GM06990 (cell line): ENCODE data around the gene BRPF3.
"Not testable (repeated sequence)": the region's sequence is repeated elsewhere in the genome, so short reads cannot be mapped to it uniquely, and the experiment has no call there.

Experiments used
- DNase-seq: peaks from one replicate; pipeline ENCODE4 v3.0.0-alpha.2; 2011; ENCODE audit not compliant: insufficient read length; ENCODE audit errors: extremely low read depth
- H3K27me3 ChIP-seq: replicated peaks from 2 replicates; pipeline ENCODE4 v1.6.0; 2011; ENCODE audit warnings: low read length; ENCODE audit not compliant: control insufficient read depth, insufficient read depth
- H3K36me3 ChIP-seq: 2 replicates; pipeline ENCODE4 v1.5.1; 2011; ENCODE audit warnings: low read length; ENCODE audit not compliant: control insufficient read depth, insufficient read depth
- H3K4me3 ChIP-seq: replicated peaks from 2 replicates; pipeline ENCODE4 v1.5.1; 2011; ENCODE audit warnings: low read depth, mild to moderate bottlenecking, control low read depth, low read length
- TF ChIP-seq, protein P1 (sequence below): IDR thresholded peaks from 2 replicates; pipeline ENCODE4 v1.5.1; 2011; ENCODE audit warnings: low read length, control low read depth, mild to moderate bottlenecking, inconsistent platforms; ENCODE audit not compliant: insufficient read depth, poor library complexity, severe bottlenecking

BRPF3 gene

DNA sequence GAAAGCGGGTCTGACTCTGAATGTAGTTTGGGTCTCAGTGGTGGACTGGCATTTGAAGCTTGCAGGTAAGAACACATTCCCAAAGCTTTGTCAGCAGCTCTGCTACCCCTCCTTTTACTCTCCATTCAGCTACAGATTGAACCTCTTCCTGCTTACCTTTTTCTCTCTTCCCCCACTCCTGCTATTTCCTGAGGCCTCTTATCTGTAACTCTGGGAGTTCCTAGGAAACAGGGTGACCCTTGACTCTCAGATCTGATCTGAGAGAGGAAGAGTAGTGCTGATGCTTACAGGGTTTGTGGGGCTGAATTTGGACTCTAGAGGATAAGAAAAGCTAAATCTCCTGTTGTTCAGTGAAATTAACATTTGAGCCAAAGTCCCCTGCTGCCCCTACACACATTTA lies 21.4 kb downstream of the BRPF3 start:
- peaks cover 9% of the 10 kb centered on the region for H3K36me3 ChIP-seq
- DNase-seq = no peak
- TF ChIP-seq, protein P1, sequence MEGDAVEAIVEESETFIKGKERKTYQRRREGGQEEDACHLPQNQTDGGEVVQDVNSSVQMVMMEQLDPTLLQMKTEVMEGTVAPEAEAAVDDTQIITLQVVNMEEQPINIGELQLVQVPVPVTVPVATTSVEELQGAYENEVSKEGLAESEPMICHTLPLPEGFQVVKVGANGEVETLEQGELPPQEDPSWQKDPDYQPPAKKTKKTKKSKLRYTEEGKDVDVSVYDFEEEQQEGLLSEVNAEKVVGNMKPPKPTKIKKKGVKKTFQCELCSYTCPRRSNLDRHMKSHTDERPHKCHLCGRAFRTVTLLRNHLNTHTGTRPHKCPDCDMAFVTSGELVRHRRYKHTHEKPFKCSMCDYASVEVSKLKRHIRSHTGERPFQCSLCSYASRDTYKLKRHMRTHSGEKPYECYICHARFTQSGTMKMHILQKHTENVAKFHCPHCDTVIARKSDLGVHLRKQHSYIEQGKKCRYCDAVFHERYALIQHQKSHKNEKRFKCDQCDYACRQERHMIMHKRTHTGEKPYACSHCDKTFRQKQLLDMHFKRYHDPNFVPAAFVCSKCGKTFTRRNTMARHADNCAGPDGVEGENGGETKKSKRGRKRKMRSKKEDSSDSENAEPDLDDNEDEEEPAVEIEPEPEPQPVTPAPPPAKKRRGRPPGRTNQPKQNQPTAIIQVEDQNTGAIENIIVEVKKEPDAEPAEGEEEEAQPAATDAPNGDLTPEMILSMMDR = no peak
- no peak overlapping the region for H3K4me3 ChIP-seq
- H3K27me3 ChIP-seq = no peaks in the 10 kb centered on the region

DNA sequence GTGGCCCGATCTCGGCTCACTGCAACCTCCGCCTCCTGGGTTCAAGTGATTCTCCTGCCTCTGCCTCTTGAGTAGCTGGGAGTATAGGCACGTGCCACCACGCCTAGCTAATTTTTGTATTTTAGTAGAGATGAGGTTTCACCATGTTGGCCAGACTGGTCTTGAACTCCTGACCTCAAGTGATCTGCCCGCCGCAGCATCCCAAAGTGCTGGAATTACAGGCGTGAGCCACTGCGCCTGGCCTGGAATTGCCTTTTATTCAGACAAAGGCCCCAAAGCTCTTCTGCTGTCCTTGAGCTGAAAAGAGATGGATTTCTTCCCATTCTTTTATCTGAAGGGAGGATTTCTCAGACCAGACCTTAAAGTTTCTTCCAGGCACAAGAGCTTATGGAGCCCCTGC lies 22.0 kb downstream of the BRPF3 start:
- not testable (repeated sequence) for DNase-seq, H3K27me3 ChIP-seq, H3K36me3 ChIP-seq, H3K4me3 ChIP-seq

DNA sequence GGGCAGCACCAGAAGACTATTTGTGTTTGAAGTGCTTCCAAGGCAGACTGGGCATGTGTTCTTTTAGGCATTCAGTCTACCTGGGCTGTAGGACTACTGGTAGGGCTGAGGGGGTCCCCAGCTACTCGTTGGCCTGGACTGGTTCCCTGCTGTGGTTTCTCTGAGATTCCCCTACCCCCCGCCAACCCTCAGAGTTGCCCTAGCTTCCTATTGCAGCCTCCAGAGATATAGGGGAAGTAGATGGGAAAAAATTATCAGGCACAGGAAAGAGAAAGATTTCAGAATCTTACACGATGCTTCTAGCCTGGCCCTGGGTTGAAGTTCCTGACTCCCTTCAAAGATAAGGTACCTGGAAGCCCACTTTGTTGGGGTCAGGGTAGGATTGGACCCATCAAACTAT lies 22.5 kb downstream of the BRPF3 start:
- TF ChIP-seq, protein P1 = no peak

DNA sequence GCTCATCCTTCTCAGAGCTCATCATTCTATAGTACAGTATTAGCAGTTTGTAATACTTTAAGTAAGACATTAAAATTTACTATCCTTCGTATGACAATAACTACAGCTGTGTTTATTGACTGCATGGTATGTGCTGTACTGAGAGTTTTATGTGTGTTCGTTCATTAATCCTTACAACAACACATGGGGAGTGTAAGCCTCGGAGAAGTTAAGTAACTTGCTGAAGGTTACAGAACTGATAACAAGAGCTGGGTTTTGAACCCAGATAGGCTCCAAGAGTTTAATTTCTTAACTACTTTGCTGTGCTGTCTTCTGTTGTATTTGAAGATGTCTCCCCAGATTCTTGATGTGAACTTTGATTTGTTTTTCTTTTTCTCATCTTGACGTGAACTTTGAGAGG lies 23.7 kb downstream of the BRPF3 start:
- Histone ChIP-seq H3K4me3 (no peak overlapping the region), H3K36me3 (peaks cover 10% of the 10 kb centered on the region)
- TF ChIP-seq, protein P1 = no peak

More for the DNA sequence above, 22.5 kb downstream of the BRPF3 start:
- no peaks in the 10 kb centered on the region for H3K27me3 ChIP-seq
- no peak overlapping the region for H3K4me3 ChIP-seq
- H3K36me3 ChIP-seq = peaks cover 9% of the 10 kb centered on the region
- no peak for DNase-seq

DNA sequence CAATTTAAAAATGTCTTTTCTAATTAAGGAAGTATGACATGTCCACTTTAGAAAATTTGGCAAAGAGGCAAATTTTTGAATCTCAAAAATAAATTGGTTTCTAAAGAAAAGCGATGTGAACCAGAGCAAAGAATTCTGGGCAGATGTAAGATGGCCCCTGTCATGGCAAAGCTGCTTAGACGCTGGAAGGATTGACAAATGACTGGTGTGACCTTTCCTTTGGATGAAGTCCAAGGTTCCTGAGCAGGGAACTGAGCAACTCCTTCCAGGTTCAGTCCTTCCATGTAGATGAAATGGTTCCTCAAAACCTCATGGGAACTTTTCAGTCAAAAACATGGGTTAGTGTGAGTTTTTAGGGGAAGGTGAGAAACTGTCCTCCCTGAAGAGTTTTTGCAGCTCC lies 25.1 kb downstream of the BRPF3 start:
- peaks cover 8% of the 10 kb centered on the region for H3K36me3 ChIP-seq
- DNase-seq = no peak
- no peak overlapping the region for H3K4me3 ChIP-seq
- TF ChIP-seq, protein P1 = no peak
- no peaks in the 10 kb centered on the region for H3K27me3 ChIP-seq

More for the DNA sequence above, 23.7 kb downstream of the BRPF3 start:
- H3K27me3 ChIP-seq = no peaks in the 10 kb centered on the region
- no peak for DNase-seq

DNA sequence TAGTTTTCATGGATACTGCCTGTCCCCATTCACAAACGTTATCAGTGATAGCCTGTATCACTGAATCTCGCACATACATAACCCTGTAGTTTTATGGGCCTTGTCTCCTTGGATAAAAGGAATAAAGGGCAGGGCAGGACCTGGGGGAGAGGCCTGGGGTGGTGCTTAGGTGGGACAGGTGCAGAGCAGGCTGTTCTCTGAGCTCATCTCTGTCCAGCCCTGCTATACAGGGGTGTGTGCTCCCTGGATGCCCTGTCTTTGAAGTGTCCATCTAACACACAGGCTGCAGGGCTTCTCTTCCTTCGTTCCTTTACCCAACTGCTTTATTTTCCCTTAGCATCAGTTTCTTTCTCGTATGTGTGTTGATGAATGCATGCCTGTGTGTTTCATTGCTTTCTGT lies 26.4 kb downstream of the BRPF3 start:
- TF ChIP-seq, protein P1 = no peak
- H3K27me3 ChIP-seq = no peaks in the 10 kb centered on the region
- H3K4me3 ChIP-seq = no peak overlapping the region
- H3K36me3 ChIP-seq = peaks cover 8% of the 10 kb centered on the region
- DNase-seq = no peak
